GDM1 (cell line): ENCODE measurements around the gene AREL1.
"Not testable (repeated sequence)": the region's sequence is repeated elsewhere in the genome, so short reads cannot be mapped to it uniquely, and the experiment has no call there.

Experiments
- DNase-seq: peaks from one replicate; lab custom pipeline; 2025; lab: John Stamatoyannopoulos, UW

AREL1 gene, protein sequence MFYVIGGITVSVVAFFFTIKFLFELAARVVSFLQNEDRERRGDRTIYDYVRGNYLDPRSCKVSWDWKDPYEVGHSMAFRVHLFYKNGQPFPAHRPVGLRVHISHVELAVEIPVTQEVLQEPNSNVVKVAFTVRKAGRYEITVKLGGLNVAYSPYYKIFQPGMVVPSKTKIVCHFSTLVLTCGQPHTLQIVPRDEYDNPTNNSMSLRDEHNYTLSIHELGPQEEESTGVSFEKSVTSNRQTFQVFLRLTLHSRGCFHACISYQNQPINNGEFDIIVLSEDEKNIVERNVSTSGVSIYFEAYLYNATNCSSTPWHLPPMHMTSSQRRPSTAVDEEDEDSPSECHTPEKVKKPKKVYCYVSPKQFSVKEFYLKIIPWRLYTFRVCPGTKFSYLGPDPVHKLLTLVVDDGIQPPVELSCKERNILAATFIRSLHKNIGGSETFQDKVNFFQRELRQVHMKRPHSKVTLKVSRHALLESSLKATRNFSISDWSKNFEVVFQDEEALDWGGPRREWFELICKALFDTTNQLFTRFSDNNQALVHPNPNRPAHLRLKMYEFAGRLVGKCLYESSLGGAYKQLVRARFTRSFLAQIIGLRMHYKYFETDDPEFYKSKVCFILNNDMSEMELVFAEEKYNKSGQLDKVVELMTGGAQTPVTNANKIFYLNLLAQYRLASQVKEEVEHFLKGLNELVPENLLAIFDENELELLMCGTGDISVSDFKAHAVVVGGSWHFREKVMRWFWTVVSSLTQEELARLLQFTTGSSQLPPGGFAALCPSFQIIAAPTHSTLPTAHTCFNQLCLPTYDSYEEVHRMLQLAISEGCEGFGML

DNA sequence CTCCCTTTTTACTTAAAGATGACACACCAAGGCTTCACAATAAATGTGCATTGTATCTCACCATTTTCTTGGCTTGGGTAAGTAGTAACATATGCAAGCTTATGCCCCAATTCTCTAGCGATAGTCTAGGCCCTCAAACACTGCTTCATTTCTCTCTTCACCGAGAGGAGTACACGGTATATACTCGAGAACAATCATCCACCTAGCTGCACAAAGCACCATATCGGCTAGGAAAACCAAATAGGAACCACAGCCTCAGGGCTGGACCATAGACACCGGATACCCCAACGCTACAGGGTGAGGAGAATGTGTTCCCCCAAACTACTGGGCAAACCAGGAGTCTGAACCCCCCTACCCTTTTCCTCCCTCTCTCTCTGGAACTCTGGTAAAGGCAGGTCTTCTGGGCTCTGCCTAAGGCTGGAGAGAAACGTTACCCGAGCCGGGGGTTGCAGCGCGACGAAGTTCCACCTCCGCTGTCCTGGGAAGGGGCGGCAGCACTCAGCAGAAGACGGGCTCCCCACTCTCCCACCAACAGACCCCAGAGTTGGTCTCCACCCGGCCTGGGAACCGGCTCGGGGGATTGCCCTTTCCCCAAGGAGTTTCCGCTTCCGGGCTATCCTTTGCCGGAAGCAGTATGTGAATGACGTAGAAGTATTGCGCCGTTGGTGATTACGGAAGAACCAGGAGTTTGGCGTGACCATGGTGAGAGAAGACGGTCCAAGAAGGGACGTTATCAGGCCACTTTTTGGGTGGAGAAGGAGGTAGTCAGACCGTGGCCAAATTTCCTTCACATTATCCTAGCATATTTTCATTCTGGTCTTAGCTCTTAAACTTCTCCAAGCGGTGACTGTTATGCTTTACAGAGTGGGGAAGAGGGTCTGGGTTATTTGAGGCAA is at the start of gene AREL1, which contains the start of gene FCF1:
AREL1 (minus strand) TSS at position 582 of the 896 bp plus-strand sequence. CDS start 27,465 bp downstream, outside the sequence.
FCF1 (plus strand) TSS at position 646 of the 896 bp plus-strand sequence; CDS start at position 700, 54 bp downstream.
- DNase-seq: no peak

DNA sequence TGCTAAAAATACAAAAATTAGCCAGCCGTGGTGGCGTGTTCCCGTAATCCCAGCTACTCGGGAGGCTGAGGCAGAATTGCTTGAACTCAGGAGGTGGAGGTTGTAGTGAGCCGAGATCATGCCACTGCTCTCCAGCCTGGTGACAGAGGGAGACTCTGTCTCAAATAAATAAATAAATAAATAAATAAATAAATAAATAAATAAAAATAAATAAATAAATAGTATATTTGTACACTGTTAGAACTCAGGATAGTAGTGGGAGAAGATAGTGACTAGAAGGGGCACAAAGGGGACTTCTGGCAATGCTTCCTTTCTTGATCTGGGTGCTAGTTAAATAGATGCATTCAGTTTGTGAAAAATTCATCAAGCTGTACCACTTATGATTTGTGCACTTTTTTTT is 45.6 kb upstream of the AREL1 start:
- DNase-seq: not testable (repeated sequence)

DNA sequence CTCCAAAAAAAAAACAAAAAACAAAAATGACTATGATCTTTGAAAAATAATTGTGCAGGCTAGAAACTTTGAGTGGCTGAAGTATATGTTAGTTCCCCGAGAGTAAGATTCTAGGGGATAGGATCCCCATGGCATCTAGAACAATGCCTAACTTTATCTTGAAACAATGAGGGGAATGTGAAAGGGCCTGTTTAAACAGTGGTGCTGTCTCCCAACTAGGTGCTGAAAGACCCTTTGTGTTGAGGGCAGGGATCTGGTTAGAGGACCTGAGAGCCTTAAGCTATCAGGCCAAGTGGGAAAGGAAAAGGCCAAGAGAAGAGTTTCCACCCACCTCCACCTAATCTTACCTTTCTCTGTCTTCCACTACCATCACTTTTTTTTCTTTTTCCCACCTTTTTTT is 43.4 kb upstream of the AREL1 start:
- DNase-seq: no peak

DNA sequence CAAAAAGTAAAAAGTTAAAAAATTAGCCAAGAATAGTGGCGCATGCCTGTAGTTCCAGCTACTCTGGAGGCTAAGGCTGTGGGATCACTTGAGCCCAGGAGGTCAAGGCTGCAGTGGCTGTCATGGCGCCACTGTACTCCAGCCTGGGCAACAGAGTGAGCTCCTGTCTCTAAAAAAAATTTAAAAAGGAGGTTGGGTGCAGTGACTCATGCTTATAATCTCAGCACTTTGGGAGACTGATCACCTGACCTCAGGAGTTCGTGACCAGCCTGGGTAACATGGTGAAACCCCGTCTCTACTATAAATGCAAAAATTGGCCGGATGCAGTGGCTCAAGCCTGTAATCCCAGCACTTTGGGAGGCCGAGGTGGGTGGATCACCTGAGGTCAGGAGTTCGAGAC is 42.0 kb upstream of the AREL1 start:
- no peak for DNase-seq

DNA sequence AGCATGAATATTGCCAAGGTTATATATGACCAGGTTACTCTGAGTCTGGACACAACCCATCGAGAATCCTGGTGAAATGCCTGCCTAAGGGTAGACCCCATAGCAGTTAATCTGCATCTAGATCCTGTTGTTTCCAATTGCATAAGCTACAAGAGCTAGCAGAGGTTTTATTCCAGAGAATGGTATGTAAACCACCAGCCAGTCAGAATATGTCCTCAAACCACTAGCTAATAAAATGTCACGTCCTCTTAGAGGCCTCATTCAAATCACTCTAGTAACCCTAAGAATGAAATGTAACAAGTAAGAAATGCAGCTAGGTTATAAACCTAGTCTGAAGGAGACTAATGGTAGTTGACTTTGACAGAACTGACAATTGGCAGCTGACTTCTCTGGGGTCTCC is 41.3 kb upstream of the AREL1 start:
- no peak for DNase-seq

DNA sequence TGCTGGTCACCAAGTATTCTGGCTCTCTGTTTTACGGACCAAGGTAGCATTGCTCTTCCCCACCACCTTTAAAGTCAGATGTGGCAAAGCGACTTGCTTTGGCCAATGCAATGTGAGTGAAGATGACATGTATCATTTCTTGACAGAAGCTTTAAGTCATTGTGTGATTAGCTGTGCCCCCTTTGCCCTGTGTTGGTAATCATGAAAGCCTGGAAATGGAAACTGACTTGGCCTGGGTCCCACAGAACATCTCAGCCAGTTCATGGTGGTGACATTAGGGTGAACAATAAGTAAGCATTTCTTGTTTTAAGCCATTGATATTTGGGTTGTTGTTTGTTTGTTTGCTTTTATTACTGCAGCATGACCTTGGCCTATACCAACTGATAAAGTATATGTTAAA is 34.4 kb upstream of the AREL1 start:
- no peak for DNase-seq

DNA sequence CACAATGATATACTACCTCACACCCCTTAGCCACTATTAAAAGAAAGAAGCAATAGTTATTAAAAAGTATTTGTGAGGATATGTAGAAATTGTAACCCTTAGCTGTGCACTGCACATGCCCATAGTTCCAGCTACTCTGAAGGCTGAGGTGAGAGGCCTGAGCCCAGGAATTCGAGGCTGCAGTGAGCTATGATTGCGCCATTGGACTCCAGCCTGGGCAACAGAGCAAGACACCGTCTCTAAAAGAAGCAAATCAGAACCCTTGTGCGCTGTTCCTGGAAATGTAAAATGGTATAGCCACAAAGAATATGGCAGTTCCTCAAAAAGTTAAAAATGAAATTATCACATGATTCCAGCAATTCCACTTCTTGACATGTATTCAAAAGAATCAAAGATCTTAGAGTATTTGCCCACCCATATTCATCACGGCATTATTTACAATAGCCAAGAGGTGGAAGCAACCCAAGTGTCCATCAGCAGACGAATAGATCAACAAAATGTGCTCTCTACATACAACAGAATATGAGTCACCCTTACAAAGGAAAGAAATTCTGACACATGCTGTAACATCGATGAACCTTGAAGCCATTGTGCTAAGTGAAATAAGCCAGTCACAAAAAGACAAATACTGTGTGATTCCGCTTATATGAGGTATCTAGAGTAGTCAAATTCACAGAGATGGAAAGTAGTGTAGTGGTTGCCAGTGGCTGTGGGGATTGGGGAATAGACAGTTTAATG is 26.6 kb upstream of the AREL1 start:
- DNase-seq: no peak

DNA sequence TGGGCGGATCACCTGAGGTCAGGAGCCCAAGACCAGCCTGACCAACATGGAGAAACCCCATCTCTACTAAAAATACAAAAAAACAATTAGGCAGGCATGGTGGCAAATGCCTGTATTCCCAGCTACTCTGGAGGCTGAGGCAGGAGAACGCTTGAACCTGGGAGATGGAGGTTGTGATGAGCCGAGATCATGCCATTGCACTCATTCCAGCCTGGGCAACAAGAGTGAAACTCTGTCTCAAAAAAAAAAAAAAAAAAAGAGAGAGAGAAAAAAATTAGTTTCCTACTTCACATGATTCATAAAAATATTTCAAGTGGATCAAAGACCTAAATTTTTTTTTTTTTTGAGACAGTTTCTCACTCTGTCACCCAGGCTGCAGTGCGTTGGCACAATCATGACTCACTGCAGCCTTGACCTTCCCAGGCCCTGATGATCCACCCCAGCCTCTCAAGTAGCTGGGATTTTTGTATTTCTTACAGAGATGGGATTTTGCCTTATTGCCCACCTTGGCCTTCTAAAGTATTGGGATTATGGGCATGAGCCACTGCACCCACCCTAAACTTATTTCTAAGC is 25.0 kb upstream of the AREL1 start:
- DNase-seq: no peak

DNA sequence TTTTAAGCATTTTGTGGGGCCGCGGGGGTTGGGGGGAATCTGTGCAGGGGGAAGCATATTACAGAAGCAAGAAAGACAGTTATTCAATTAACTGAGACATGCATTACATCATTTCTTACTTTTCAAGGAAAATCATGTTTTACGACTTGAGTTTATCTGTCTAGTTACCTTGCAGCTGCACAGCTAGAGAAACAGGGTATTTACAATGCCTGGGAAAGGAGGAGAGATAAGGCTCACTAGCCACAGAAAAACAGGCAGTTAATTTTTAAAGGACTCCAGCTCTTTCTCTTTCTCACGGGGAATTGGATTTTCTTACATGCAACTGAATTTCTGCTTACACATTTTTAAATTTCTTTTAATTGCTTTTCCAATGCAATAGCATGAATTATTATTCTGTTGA is 22.2 kb upstream of the AREL1 start:
- DNase-seq: no peak

DNA sequence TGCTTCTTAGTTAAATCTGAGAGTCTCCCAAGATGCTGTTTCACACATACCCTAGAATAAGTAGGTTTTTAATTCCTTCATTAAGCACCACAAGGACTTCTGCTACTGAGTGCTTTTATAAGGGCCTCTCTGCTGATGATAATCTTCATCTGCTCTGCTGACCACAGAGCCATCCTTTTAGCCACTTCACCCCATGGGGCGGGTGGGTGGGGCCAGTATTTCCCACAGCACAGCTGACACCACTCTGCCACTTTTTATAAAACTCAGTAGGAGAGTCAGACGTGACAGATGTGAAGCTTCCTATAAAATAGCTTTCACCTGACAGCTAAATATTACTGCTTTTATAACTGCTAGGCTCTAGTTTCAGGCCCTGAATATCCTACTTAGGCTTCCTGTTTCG is 20.3 kb upstream of the AREL1 start:
- no peak for DNase-seq

DNA sequence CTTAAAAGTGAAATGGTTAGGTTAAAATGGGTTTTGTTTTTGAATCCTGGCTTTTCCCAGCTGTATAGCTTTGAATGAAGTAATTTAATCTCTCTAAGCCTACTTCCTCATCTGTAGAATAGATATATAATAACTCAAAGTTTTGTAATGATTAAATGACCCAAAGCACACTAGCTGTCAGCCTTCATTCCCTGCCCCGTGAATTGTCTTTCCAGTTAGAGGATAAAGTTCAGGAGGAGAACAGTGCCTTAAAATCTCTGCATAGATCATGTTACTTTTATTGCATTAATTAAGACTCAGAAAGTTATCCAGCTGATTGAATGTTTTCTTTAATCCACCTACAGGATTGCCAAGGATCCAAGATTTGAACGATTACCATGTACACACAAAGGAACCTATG is 19.5 kb upstream of the AREL1 start:
- no peak for DNase-seq

DNA sequence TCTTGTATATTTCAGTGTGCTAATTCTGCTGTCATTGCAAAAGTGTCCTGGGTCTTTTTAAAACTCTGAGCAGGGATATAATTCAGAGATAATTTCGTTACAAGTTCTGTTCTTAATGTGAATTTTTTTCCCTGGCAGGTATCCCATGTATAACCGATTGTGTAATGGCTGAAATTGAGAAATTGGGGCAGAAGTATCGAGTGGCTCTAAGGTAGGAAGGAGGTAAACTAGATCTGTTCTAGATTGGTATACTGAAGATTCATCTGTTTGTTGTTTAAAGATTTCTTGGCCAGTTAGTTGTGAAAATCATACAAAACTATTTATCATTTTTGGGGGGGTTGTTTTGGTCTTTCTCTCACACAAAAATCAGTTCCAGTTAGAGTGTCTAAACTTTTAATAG is 10.3 kb upstream of the AREL1 start:
- DNase-seq: no peak

DNA sequence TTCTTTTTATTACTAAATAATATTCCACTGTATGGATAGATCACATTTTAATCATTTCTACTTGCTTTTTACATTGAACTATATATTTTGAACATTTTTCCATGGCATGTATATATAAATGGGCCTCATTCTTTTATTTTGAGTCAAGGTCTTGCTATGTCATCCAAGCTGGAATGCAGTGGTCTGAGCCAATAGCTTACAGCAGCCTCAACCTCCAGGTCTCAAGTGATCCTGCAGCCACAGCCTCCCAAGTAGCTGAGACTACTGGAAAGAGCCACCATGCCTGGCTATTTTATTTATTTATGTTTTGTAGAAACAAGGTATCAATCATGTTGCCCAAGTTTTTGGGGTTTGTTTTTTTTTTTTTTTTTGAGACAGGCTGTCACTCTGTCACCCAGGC is 7.6 kb upstream of the AREL1 start:
- no peak for DNase-seq

DNA sequence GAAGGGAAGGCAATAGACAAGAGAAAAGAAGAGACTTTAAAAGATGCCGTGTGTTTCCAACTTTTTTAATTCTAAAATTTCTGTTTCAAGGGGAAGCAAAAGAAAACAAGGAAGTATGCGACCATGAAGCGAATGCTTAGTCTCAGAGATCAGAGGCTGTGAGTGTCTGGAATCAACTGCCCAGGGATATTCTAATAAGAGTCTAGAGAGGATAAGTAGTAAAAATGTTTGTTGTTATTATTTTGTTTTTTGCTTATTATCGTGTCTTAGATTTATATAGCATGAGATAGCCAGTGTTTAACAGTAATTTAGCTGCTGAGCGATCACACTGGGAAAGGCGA is 485 bp upstream of the AREL1 start:
- DNase-seq: no peak

DNA sequence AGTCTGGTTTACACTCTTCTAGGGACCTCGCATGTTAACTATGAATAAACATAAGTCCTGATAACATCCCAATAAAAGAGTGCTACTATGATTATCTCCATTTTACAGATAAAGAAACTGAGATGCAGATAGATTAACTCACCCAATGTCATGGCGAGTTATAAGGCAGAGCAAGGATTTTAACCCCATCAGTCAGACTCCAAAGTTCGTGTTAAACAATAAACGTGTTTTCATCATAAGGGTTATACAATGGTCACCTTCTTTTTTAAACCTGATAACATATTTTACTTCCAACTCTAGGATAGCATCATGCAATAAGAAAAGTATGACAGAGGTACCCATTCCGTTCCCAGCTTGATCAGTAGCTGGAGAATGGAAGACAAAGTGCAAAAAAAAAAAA is 1.2 kb downstream of the AREL1 start:
- DNase-seq: no peak

DNA sequence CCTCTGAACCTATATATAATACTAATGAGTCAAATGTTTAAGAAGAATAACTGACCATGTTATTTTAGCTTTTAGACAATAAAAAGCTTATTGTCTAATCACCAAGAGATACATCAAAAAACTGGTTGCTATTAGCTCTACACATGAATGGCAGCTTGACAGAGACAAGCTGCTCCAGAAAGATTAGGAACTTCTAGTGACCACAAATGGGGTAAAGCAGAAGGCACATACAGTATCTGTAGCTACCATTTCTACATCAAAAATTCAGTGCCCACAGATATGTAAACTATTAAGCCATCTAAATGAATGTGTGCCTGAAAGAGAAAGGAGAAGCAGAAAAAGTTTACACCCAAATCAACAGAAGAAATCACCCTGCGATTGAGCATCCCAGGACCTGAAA is 2.4 kb downstream of the AREL1 start:
- DNase-seq: no peak

DNA sequence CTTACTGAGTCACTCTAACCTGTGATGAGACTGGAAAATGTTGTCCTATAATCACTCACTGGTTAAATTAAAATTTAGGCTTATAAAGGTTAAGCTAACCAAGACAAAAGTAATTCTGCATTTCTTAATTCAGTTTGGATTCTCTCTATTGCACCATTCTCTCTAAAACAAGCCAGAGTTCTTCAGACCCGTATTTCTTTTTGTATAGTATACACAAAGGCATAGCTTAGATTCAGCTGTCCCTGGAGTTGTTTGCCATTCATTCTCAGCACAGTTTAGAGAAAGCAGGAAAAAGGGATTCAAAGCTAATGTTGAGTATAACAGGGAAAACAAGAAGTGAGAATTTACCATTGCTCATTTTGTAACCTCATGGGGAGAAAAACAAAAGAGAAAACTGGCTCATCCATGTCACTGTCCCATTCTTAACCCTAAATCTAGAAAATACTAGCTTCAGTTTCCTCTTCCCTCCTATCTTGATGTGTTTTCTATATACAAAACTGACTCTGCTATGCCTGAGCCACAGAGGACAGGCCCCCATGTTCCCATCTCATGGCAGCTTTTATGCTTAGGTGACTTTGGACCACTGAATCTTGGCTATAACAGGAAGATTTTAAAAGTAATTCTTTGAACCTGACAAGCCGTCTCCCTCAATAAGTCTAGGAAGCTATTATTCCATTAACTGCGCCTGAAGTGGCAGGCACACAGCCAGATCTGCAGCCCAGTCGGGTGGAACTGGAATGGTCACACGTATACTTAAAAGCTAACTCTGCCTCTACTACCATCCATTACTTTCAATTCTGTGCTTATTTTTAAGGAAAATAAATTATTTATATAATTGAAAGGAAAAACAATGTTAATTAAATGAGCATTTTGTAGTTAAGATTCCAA is 7.0 kb downstream of the AREL1 start:
- no peak for DNase-seq

DNA sequence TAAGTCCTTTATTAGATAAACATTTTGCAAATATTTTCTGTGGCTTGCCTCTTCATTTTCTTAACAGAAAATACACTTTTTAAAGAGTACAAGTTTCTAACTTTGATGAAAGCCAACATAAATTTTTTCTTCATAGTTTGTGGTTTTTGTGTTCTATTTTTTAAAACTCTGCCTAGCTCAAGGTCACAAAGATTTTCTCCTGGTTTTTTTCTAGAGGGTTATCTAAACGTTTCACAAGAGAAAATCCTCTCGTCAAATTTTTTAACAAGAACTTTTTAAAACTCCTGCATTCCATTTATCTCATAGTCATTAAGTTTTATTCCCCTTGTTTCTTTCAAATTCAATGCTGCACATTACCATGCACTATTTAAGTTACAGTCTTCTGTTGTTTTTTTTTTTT is 8.2 kb downstream of the AREL1 start:
- DNase-seq: no peak

DNA sequence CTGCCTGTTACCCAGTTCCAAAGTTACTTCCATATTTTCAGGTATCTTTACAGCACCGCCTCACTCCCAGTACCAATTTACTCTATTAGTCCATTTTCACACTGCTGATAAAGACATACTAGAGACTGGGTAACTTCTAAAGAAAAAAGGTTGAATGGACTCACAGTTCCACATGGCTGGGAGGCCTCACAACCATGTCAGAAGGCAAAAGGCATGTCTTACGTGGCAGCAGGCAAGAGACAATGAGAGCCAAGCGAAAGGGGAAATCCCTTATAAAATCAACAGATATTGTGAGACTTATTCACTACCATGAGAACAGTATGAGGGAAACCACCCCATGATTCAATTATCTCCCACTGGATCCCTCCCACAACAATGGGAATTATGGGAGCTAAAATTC is 9.8 kb downstream of the AREL1 start:
- DNase-seq: no peak

DNA sequence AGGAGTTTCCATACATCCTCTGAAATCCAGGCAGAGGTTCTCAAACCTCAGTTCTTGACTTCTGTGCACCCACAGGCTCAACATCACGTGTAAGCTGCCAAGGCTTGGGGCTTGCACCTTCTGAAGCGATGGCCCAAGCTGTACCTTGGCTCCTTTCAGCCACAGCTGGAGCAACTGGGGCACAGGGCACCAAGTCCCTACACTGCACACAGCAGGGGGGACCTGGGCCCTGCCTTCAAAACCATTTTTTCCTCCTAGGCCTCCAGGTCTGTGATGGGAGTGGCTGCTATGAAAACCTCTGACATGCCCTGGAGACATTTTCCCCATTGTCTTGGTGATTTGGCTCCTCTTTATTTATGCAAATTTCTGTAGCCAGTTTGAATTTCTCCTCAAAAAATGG is 10.6 kb downstream of the AREL1 start:
- no peak for DNase-seq
